ENCODE data around the gene EPAS1.

GRCh38 chr2:46333912-46334311 lies 36.7 kb downstream of the EPAS1 start:
- peak; percentile 35; the same call in 1 of the 2 replicates for TF ChIP-seq CTCF (conservative IDR thresholded peaks at IDR 0.05)
- no peak for TF ChIP-seq EZH2 (IDR thresholded peaks at IDR 0.05; ENCODE audit: low read depth)

Measured in PC-9 (cell line).